Measurements from ENCODE around the gene TSPOAP1.

The TSPOAP1 gene

DNA sequence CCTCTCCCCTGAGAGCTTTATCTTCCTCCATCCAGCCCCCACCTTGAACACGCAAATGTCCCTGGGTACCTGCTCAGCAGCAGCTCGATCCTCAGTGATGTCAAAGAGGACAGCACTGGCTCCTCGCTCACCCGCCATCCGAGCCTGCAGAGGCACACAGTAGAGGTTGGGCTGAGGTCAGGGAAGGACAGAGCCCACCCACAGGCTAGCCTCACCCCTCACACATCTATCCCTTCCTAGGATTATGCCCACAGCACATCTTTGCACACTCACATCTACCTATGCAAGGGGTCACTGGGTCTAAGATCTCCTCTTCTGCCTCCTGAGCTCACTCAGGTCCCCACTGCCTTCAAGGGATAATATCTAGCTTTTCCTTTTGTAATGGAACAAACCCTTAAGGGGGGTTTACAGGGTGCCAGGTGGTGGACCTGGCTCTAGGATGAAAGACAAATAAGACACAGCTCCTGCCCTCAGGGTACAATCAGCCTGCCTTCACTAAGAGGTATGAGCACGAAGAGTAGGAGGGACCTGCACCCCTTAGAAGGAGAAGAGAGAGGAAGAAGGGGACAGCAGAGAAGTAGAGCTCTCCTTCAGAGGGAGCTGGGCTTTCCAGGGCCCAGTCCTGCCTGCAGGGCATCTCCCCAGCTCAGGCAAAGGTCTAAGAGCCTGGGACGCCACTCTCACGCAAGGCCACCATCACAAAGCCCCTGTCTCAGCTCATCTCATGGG is 35.0 kb upstream of the TSPOAP1 start:
- TF ChIP-seq POLR2A (IDR thresholded peaks at IDR 0.05; ENCODE audit: extremely low read depth, insufficient read length) (no peak), MYC (IDR thresholded peaks at IDR 0.05; ENCODE audit: low read depth, low read length) (no peak)
- TF ChIP-seq, protein P1, sequence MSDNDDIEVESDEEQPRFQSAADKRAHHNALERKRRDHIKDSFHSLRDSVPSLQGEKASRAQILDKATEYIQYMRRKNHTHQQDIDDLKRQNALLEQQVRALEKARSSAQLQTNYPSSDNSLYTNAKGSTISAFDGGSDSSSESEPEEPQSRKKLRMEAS (IDR thresholded peaks at IDR 0.05; ENCODE audit: low read depth, low read length) = no peak
- TF ChIP-seq, protein P2, sequence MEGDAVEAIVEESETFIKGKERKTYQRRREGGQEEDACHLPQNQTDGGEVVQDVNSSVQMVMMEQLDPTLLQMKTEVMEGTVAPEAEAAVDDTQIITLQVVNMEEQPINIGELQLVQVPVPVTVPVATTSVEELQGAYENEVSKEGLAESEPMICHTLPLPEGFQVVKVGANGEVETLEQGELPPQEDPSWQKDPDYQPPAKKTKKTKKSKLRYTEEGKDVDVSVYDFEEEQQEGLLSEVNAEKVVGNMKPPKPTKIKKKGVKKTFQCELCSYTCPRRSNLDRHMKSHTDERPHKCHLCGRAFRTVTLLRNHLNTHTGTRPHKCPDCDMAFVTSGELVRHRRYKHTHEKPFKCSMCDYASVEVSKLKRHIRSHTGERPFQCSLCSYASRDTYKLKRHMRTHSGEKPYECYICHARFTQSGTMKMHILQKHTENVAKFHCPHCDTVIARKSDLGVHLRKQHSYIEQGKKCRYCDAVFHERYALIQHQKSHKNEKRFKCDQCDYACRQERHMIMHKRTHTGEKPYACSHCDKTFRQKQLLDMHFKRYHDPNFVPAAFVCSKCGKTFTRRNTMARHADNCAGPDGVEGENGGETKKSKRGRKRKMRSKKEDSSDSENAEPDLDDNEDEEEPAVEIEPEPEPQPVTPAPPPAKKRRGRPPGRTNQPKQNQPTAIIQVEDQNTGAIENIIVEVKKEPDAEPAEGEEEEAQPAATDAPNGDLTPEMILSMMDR (IDR thresholded peaks at IDR 0.05; ENCODE audit: low read depth, low read length) = no peak
- H3K4me3 ChIP-seq (ENCODE audit: low read depth, low read length) = no peak overlapping the region
- no peak for DNase-seq (ENCODE audit: low read depth)

DNA sequence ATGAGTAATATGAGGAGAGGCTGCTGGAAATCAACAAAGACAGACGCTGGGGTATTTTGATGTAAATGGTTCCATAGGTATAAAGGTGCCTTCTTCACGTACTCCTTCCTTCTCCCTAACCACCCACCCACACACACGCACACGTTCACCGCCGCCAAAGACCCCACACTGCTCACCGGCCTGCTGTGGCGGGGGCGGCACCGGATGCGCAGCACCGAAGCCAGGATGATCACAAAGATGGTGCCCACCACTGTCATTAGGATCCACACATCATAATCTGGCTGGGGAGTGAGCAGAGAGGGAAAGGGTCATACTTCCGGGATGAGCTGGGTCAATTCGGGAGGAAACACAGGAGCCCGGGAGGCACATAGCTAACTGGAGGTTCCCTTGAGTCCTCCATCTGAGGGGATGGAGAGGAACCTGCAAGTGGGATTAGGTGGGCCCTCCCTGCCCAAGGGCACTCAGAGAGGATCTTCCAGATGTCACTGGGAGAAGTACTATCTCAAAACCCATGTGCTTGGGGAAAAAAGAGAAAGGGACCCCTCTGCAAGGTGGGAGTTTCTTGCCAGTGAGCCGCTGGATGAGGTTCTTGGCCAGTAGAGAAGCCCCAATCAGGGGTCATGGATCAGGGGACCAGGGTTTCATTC is 33.9 kb upstream of the TSPOAP1 start:
- H3K4me3 ChIP-seq (ENCODE audit: low read depth, low read length) = no peak overlapping the region
- TF ChIP-seq, protein P2 (IDR thresholded peaks at IDR 0.05; ENCODE audit: low read depth, low read length) = no peak
- TF ChIP-seq, protein P1 (IDR thresholded peaks at IDR 0.05; ENCODE audit: low read depth, low read length) = no peak
- TF ChIP-seq MYC (IDR thresholded peaks at IDR 0.05; ENCODE audit: low read depth, low read length) (no peak), POLR2A (IDR thresholded peaks at IDR 0.05; ENCODE audit: extremely low read depth, insufficient read length) (no peak)
- no peak for DNase-seq (ENCODE audit: low read depth)

DNA sequence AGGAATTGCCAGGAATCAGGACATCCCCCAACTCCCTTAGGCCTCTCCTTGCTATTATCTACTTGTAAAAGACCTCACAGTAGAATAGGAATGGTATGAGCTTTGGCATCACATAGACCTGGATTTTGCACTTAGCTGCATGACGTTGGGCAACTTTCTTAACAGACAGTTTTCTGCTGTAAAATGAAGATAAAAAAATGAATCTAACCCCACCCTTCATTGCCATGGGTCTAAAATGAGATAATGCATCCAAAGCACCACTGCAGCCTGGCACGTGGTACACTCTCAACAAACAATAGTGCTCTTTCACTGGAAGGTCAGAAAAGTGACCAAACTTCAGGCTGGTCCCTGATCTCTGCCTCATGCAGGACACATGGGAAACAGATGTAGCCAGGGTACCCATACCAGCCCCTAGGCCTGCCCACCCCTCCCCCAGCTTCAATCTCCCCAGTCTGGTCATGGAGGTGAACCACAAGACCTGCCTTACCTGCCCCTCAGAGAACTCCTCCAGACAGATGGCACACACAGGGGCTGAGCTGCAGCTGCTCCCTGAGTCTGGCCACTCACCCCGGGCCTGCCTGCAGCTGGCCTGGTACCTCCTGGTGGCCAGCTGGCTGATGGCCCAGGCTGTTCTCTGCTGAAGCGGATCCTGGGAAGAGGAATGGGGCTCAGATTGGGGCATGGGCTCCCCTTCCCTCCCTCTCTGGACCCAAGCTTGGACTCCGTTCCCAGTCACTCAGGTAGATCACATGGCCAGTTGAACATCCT is 31.9 kb upstream of the TSPOAP1 start:
- TF ChIP-seq, protein P1 (IDR thresholded peaks at IDR 0.05; ENCODE audit: low read depth, low read length) = no peak
- TF ChIP-seq POLR2A (IDR thresholded peaks at IDR 0.05; ENCODE audit: extremely low read depth, insufficient read length) (no peak), MYC (IDR thresholded peaks at IDR 0.05; ENCODE audit: low read depth, low read length) (no peak)
- TF ChIP-seq, protein P2 (IDR thresholded peaks at IDR 0.05; ENCODE audit: low read depth, low read length) = no peak
- no peak for DNase-seq (ENCODE audit: low read depth)
- no peak overlapping the region for H3K4me3 ChIP-seq (ENCODE audit: low read depth, low read length)

DNA sequence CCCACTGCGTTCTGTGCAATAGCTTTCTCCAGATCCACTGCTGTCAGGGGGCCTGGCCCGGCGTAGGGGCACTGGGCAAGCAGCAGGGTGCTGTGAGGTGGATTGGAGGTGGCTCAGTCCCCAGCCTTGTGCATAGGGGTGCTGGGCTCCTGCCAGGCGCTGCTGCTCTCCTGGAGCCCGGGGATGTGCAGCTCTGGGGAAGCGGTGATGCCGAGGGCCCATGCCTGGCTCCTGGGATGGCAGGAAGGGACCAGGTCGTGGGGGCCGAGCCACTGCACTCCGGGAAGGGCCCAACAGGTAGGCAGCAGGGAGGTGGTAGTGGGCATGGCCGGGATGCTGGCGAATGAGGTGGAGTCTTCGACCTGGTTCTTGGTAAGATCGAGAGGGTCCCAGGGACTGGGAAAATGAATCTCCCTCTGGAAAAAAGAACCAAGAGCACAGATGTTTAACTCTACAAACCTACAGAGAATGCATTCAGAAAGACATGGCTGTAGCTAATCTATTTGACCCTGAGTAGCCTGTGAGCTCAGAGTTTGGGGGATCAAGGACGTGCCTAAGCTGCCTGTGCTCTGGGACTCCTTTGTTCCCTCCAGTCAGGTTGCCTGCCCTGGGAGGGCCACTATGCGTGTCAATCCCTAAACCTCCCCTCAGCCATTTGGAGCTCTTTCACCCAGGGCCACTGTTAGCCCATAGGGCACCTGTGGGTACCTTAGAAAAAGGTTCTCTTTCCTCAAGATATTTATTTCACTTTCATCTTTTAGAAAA is 30.0 kb upstream of the TSPOAP1 start:
- H3K4me3 ChIP-seq (ENCODE audit: low read depth, low read length) = no peak overlapping the region
- TF ChIP-seq, protein P2 (IDR thresholded peaks at IDR 0.05; ENCODE audit: low read depth, low read length) = no peak
- TF ChIP-seq, protein P1 (IDR thresholded peaks at IDR 0.05; ENCODE audit: low read depth, low read length) = no peak
- TF ChIP-seq MYC (IDR thresholded peaks at IDR 0.05; ENCODE audit: low read depth, low read length) (no peak), POLR2A (IDR thresholded peaks at IDR 0.05; ENCODE audit: extremely low read depth, insufficient read length) (no peak)
- no peak for DNase-seq (ENCODE audit: low read depth)
